ENCODE measurements around the gene TBX4.

Gene TBX4

DNA sequence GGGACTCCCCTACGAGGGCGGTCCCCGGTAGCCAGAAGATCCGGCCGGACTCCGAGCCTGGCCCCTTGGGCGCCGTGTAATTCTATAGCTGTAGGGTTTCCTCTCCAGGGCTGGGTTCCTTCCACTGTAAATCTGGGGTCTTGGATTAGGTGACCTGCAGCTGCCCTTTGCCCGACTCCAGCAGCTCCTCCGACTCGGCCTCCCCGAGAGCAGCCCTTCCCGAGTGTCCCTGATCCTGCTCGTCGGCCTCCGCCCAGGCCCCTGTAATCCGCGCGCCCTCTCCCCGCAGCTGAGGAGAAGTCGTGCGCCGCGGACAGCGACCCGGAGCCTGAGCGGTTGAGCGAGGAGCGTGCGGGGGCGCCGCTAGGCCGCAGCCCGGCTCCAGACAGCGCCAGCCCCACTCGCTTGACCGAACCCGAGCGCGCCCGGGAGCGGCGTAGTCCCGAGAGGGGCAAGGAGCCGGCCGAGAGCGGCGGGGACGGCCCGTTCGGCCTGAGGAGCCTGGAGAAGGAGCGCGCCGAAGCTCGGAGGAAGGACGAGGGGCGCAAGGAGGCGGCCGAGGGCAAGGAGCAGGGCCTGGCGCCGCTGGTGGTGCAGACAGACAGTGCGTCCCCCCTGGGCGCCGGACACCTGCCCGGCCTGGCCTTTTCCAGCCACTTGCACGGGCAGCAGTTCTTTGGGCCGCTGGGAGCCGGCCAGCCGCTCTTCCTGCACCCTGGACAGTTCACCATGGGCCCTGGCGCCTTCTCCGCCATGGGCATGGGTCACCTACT, 47.1 kb upstream of the TBX4 start:
- no peak for TF ChIP-seq CTCF (IDR thresholded peaks at IDR 0.05; ENCODE audit: poor library complexity, severe bottlenecking)
- DNase-seq (ENCODE audit: low spot score) (no peak), ATAC-seq (ENCODE audit: low read depth) (no peak)

GRCh38 chr17:61405686-61406536, 46.3 kb upstream of the TBX4 start:
- peaks cover 31% of the 10 kb centered on the region for H3K27me3 ChIP-seq (ENCODE audit: insufficient read depth, poor library complexity, severe bottlenecking)
- no peaks in the 10 kb centered on the region for H3K9me3 ChIP-seq (ENCODE audit: severe bottlenecking)
- no peak for DNase-seq (ENCODE audit: low spot score)
- H3K4me3 ChIP-seq (ENCODE audit: severe bottlenecking): no peak overlapping the region
- no peaks in the 10 kb centered on the region for H3K36me3 ChIP-seq (ENCODE audit: low read depth)
- no peak overlapping the region for H3K27ac ChIP-seq (ENCODE audit: poor library complexity, severe bottlenecking)
- no peak for ATAC-seq (ENCODE audit: low read depth)
- peaks cover 3% of the 10 kb centered on the region for H3K4me1 ChIP-seq (ENCODE audit: insufficient read depth, poor library complexity, severe bottlenecking)
- TF ChIP-seq CTCF (IDR thresholded peaks at IDR 0.05; ENCODE audit: poor library complexity, severe bottlenecking): no peak

More for the DNA sequence above, 47.1 kb upstream of the TBX4 start:
- H3K9me3 ChIP-seq (ENCODE audit: severe bottlenecking): no peaks in the 10 kb centered on the region
- H3K27ac ChIP-seq (ENCODE audit: poor library complexity, severe bottlenecking): no peak overlapping the region
- peaks cover 36% of the 10 kb centered on the region for H3K27me3 ChIP-seq (ENCODE audit: insufficient read depth, poor library complexity, severe bottlenecking)
- H3K36me3 ChIP-seq (ENCODE audit: low read depth): no peaks in the 10 kb centered on the region
- H3K4me3 ChIP-seq (ENCODE audit: severe bottlenecking): no peak overlapping the region
- H3K4me1 ChIP-seq (ENCODE audit: insufficient read depth, poor library complexity, severe bottlenecking): peaks cover 3% of the 10 kb centered on the region

- ATAC-seq (ENCODE audit: low read depth) (no peak), DNase-seq (ENCODE audit: low spot score) (no peak)
- TF ChIP-seq CTCF (IDR thresholded peaks at IDR 0.05; ENCODE audit: poor library complexity, severe bottlenecking): no peak
- Histone ChIP-seq H3K4me3 (ENCODE audit: severe bottlenecking) (no peak overlapping the region), H3K4me1 (ENCODE audit: insufficient read depth, poor library complexity, severe bottlenecking) (peaks cover 3% of the 10 kb centered on the region), H3K27ac (ENCODE audit: poor library complexity, severe bottlenecking) (no peak overlapping the region), H3K27me3 (ENCODE audit: insufficient read depth, poor library complexity, severe bottlenecking) (peaks cover 26% of the 10 kb centered on the region), H3K36me3 (ENCODE audit: low read depth) (no peaks in the 10 kb centered on the region), H3K9me3 (ENCODE audit: severe bottlenecking) (no peaks in the 10 kb centered on the region)
These were observed 45.7 kb upstream of the TBX4 start for GRCh38 chr17:61406537-61406845.

DNA sequence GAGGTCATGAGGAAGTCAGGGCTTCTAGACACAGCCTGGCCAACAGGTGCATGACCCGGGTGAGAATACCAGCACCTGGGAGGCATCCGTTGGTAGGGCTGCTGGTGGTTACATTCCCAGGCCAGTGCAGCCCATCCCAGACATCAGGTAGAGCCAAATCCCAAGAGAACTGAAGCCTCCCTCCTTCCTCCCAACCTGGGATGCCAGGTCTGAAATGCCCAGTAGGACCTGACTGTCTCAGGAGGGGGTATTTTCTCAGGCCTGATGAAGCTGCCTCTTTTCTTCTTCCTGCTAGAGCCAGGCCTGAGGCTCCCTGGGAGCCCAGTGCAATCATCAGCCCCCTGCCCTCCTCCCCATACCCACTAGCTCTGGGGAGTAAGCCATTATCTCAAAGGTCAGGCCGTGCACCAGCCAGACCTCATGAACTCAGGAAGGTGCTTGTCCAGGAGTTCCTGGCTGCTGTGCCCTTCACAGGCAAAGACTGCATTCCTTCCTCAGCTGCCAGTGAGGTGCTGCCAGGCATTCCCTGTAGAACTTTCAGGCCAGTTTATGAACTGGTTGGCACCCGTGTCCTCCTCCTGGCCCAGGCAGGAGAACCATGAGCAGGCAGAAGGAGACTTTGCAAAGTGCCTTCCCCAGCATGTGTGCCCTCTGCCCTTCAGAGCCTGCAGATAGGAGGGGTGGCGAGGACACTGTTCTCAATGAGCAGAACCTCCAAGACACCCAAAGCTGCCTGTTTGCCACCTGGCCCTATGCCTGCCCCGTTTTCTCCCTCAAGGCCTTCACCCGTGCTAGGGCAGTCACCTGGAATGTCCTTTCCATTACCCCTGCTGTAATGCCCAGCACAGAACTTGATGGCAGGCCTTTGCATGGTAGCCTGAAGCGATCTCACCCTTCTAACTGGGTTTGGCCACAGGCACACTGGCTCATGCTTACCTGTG, 45.0 kb upstream of the TBX4 start:
- no peak for TF ChIP-seq CTCF (IDR thresholded peaks at IDR 0.05; ENCODE audit: poor library complexity, severe bottlenecking)
- Histone ChIP-seq H3K4me3 (ENCODE audit: severe bottlenecking) (no peak overlapping the region), H3K27ac (ENCODE audit: poor library complexity, severe bottlenecking) (no peak overlapping the region), H3K9me3 (ENCODE audit: severe bottlenecking) (no peaks in the 10 kb centered on the region), H3K27me3 (ENCODE audit: insufficient read depth, poor library complexity, severe bottlenecking) (peaks cover 26% of the 10 kb centered on the region), H3K36me3 (ENCODE audit: low read depth) (no peaks in the 10 kb centered on the region), H3K4me1 (ENCODE audit: insufficient read depth, poor library complexity, severe bottlenecking) (peaks cover 3% of the 10 kb centered on the region)
- no peak for ATAC-seq (ENCODE audit: low read depth)
- DNase-seq (ENCODE audit: low spot score): peak; percentile 45

Measured in RWPE2 (cell line).